DMS53 (cell line): Measurements from ENCODE around the gene HTRA2.

ENCODE experiments used
- DNase-seq: peaks from one replicate; lab custom pipeline; 2025; lab: John Stamatoyannopoulos, UW

HTRA2 gene

GRCh38 chr2:74500578-74500946 is 29.2 kb upstream of the HTRA2 start:
- no peak for DNase-seq

GRCh38 chr2:74501335-74502071 is 28.2 kb upstream of the HTRA2 start:
- peak; percentile 35 for DNase-seq

GRCh38 chr2:74502147-74502719 is 27.5 kb upstream of the HTRA2 start:
- DNase-seq = peak; percentile 68

- peak; percentile 77 for DNase-seq
Observed at GRCh38 chr2:74502720-74503505, 26.8 kb upstream of the HTRA2 start.

GRCh38 chr2:74503506-74504475 is 25.9 kb upstream of the HTRA2 start:
- no peak for DNase-seq

- DNase-seq = no peak
Observed at GRCh38 chr2:74504591-74504990, 25.1 kb upstream of the HTRA2 start.

GRCh38 chr2:74505448-74506246 is 24.1 kb upstream of the HTRA2 start:
- no peak for DNase-seq

GRCh38 chr2:74507145-74507925 is 22.4 kb upstream of the HTRA2 start, which contains the start of gene PCGF1:
TSS of gene PCGF1 (minus strand) at chr2:74507695. CDS start at chr2:74507668, 27 bp downstream.
- peak; percentile 99 for DNase-seq

- peak; percentile 75 for DNase-seq
Observed at GRCh38 chr2:74507926-74508520, 21.7 kb upstream of the HTRA2 start.

- DNase-seq = no peak
Observed at GRCh38 chr2:74510272-74510671, 19.5 kb upstream of the HTRA2 start.

GRCh38 chr2:74511104-74511989 is 18.4 kb upstream of the HTRA2 start:
- DNase-seq = no peak

GRCh38 chr2:74512744-74513604 is 16.8 kb upstream of the HTRA2 start:
- DNase-seq = no peak

- peak; percentile 57 for DNase-seq
Observed at GRCh38 chr2:74513605-74514367, 15.9 kb upstream of the HTRA2 start.

- peak; percentile 62 for DNase-seq
Observed at GRCh38 chr2:74514368-74515270, 15.1 kb upstream of the HTRA2 start, which contains the start of gene TLX2. TSS of gene TLX2 (plus strand) at chr2:74514450. CDS start at chr2:74514807, 357 bp downstream.

- DNase-seq = peak; percentile 80
Observed at GRCh38 chr2:74515271-74515980, 14.3 kb upstream of the HTRA2 start.
